Measurements from ENCODE around the gene ACVRL1. TPM values are rescaled to one million over a fixed set of nuclear protein-coding genes. Genes with fewer than 3 reads are reported as not detected.

The ACVRL1 gene
- total and polyA plus RNA-seq, 4 donors, result 3.1 to 7.9 (median 6.1) TPM

DNA sequence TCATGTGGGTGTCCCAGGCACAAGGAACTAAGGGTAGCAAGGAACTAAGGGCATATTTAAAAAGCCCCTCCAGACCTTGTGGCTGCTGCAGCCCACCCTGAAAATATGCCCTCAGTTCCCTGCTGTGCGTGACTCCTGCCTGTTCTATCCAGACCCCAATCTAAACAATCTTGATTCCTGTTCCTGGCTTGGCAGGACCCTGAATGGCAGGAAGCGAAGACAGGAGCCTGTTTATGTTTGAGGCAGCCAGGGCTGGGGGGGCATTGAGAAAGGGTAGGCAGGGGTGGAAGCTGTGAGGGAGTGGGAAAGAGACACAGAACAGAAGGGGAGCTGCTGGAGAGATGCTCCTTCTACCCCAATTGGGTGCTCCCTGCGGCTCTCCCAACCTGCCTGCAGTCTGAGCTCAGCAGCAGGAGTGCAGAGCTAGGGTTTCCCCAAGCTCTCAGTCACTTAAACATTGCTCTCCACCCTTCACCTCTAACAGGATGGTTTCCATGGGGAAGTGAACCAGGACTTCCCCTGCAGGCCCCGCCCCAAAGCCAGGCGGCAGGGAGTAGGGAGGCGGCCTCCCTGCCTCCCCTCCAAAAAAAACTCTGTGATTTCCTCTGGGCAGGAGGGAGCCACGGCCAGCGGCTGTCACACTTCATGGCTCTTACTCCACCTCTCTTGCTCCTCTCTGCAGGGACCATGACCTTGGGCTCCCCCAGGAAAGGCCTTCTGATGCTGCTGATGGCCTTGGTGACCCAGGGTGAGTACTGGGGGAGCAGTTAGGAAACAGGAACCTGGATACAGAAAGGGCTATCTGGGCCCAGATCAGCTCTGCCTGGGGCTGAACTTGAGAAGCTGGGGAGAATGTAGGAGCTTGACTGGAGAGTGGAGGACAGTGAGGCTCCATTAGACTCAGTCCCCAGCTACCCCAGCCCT lies 4.7 kb downstream of the ACVRL1 start:
- Histone ChIP-seq H3K36me3 (ENCODE audit: control insufficient read depth in 4 of 4, insufficient read depth in 3 of 4, low read depth in 1 of 4, low read length in 3 of 4) (no peaks in the 10 kb centered on the region), H3K9ac (ENCODE audit: low read depth in 1 of 2, low read length in 2 of 2) (no peak overlapping the region), H3K27ac (ENCODE audit: low read depth in 1 of 2, low read length in 2 of 2) (no peak overlapping the region), H3K27me3 (ENCODE audit: control insufficient read depth in 4 of 4, insufficient read depth in 4 of 4, low read length in 3 of 4) (no peaks in the 10 kb centered on the region), H3K4me3 (ENCODE audit: low read depth in 1 of 3, low read length in 3 of 3) (no peak overlapping the region), H3K9me3 (ENCODE audit: control insufficient read depth in 4 of 4, low read length in 3 of 4) (no peaks in the 10 kb centered on the region), H3K4me1 (ENCODE audit: control insufficient read depth in 4 of 4, insufficient read depth in 4 of 4, low read length in 3 of 4) (peaks cover 4 to 13% (median 7%) of the 10 kb centered on the region in 4 donors)
- no peak for TF ChIP-seq RXRA (IDR thresholded peaks at IDR 0.05)
- TF ChIP-seq RAD21 (IDR thresholded peaks at IDR 0.05), result no peak
- TF ChIP-seq NR2F2 (IDR thresholded peaks at IDR 0.05), result peak; percentile 83
- TF ChIP-seq EGR1 (IDR thresholded peaks at IDR 0.05; ENCODE audit: low read depth in 2 of 2), result no peak
- WGBS, result 73% methylated on average over 8 of the region's 8 CpGs
- no peak for DNase-seq (ENCODE audit: low spot score)

DNA sequence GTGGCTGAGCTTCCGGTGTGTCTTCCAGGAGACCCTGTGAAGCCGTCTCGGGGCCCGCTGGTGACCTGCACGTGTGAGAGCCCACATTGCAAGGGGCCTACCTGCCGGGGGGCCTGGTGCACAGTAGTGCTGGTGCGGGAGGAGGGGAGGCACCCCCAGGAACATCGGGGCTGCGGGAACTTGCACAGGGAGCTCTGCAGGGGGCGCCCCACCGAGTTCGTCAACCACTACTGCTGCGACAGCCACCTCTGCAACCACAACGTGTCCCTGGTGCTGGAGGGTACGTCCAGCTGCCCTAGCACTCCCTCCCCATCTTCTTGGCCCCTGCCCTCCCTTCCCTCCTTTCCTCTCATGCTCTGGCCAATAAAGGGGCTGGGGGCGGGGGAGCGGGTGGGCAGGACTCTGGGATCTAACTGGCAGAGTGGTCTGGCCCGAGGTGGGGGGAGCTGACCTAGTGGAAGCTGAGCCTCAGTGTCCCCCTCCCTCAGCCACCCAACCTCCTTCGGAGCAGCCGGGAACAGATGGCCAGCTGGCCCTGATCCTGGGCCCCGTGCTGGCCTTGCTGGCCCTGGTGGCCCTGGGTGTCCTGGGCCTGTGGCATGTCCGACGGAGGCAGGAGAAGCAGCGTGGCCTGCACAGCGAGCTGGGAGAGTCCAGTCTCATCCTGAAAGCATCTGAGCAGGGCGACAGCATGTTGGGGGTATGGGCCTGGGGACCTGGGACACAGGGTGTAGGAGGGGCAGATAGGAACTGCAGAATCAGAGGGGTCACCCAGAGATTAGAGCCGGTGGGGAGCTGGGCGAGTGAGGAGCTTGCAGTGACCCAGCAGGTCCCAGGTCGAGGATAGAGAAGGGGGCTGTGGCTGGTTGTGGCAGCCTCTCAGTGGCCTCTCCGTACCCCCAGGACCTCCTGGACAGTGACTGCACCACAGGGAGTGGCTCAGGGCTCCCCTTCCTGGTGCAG lies 6.0 kb downstream of the ACVRL1 start:
- Histone ChIP-seq H3K4me1 (ENCODE audit: control insufficient read depth in 4 of 4, insufficient read depth in 4 of 4, low read length in 3 of 4) (peaks cover 2 to 13% (median 5%) of the 10 kb centered on the region in 4 donors), H3K27ac (ENCODE audit: low read depth in 1 of 2, low read length in 2 of 2) (no peak overlapping the region), H3K9me3 (ENCODE audit: control insufficient read depth in 4 of 4, low read length in 3 of 4) (no peaks in the 10 kb centered on the region), H3K4me3 (ENCODE audit: low read depth in 1 of 3, low read length in 3 of 3) (no peak overlapping the region), H3K36me3 (ENCODE audit: control insufficient read depth in 4 of 4, insufficient read depth in 3 of 4, low read depth in 1 of 4, low read length in 3 of 4) (no peaks in the 10 kb centered on the region), H3K27me3 (ENCODE audit: control insufficient read depth in 4 of 4, insufficient read depth in 4 of 4, low read length in 3 of 4) (no peaks in the 10 kb centered on the region), H3K9ac (ENCODE audit: low read depth in 1 of 2, low read length in 2 of 2) (no peak overlapping the region)
- DNase-seq (ENCODE audit: low spot score), result no peak
- 87% methylated on average over 30 of the region's 30 CpGs for WGBS
- TF ChIP-seq HNF4A (conservative IDR thresholded peaks at IDR 0.05), result no peak

DNA sequence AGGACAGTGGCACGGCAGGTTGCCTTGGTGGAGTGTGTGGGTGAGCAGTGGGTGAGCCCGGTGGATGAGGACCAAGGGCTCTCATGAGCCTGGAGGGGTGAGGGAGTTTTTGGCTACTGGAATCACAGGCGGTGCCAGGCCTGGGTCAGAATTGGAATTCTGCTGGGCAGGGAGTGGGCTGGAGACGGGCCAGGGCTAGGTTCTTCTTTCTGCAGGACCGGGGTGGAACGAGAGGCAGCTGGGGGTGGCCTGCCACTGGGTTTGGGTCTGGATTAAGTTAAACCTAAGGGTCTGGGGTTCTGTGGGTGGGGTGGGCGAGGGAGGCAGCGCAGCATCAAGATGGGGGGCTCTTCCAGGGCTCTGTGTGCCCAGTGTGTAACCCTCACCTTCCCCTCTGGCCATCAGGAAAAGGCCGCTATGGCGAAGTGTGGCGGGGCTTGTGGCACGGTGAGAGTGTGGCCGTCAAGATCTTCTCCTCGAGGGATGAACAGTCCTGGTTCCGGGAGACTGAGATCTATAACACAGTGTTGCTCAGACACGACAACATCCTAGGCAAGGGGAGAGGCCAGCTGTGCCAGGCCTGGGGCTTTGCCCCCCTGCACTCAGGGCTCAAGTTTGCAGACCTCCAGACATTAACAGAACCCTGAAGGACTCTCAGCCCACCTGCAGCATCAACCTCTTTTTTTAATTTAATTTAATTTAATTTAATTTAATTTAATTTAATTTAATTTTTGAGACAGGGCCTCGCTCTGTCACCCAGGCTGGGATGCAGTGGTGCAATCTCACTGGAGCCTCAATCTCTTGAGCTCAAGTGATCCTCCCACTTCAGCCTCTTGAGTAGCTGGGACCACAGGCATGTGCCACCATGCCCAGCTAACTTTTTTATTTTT lies 7.0 kb downstream of the ACVRL1 start:
- H3K9ac ChIP-seq (ENCODE audit: low read depth in 1 of 2, low read length in 2 of 2), result no peak overlapping the region
- no peak overlapping the region for H3K27ac ChIP-seq (ENCODE audit: low read depth in 1 of 2, low read length in 2 of 2)
- peaks cover 6 to 12% (median 8%) of the 10 kb centered on the region in 4 donors for H3K4me1 ChIP-seq (ENCODE audit: control insufficient read depth in 4 of 4, insufficient read depth in 4 of 4, low read length in 3 of 4)
- no peak for DNase-seq (ENCODE audit: low spot score)
- H3K36me3 ChIP-seq (ENCODE audit: control insufficient read depth in 4 of 4, insufficient read depth in 3 of 4, low read depth in 1 of 4, low read length in 3 of 4), result no peaks in the 10 kb centered on the region
- 87% methylated on average over 17 of the region's 17 CpGs for WGBS
- no peaks in the 10 kb centered on the region for H3K27me3 ChIP-seq (ENCODE audit: control insufficient read depth in 4 of 4, insufficient read depth in 4 of 4, low read length in 3 of 4)
- H3K4me3 ChIP-seq (ENCODE audit: low read depth in 1 of 3, low read length in 3 of 3), result no peak overlapping the region
- TF ChIP-seq, protein P1, sequence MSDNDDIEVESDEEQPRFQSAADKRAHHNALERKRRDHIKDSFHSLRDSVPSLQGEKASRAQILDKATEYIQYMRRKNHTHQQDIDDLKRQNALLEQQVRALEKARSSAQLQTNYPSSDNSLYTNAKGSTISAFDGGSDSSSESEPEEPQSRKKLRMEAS (IDR thresholded peaks at IDR 0.05), result no peak
- no peaks in the 10 kb centered on the region for H3K9me3 ChIP-seq (ENCODE audit: control insufficient read depth in 4 of 4, low read length in 3 of 4)

DNA sequence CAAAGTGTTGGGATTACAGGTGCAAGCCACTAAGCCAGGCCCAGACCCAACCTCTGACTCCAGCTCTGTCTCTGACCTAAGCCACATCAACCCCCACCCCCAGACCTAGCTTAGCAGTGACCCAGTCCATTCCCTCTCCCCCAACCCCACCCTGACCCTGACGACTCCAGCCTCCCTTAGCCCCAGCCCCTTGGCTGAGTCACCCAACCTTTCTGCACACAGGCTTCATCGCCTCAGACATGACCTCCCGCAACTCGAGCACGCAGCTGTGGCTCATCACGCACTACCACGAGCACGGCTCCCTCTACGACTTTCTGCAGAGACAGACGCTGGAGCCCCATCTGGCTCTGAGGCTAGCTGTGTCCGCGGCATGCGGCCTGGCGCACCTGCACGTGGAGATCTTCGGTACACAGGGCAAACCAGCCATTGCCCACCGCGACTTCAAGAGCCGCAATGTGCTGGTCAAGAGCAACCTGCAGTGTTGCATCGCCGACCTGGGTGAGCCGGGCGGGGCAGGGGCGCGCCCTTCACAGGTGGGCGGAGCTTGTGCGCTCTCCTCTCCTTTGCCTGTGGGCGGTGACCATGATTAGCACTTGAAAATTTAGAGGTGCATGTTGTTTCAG lies 7.8 kb downstream of the ACVRL1 start:
- no peak overlapping the region for H3K9ac ChIP-seq (ENCODE audit: low read depth in 1 of 2, low read length in 2 of 2)
- no peaks in the 10 kb centered on the region for H3K9me3 ChIP-seq (ENCODE audit: control insufficient read depth in 4 of 4, low read length in 3 of 4)
- peaks cover 6 to 12% (median 8%) of the 10 kb centered on the region in 4 donors for H3K4me1 ChIP-seq (ENCODE audit: control insufficient read depth in 4 of 4, insufficient read depth in 4 of 4, low read length in 3 of 4)
- no peaks in the 10 kb centered on the region for H3K27me3 ChIP-seq (ENCODE audit: control insufficient read depth in 4 of 4, insufficient read depth in 4 of 4, low read length in 3 of 4)
- no peak for DNase-seq (ENCODE audit: low spot score)
- 89% methylated on average over 28 of the region's 28 CpGs for WGBS
- H3K4me3 ChIP-seq (ENCODE audit: low read depth in 1 of 3, low read length in 3 of 3), result no peak overlapping the region
- no peaks in the 10 kb centered on the region for H3K36me3 ChIP-seq (ENCODE audit: control insufficient read depth in 4 of 4, insufficient read depth in 3 of 4, low read depth in 1 of 4, low read length in 3 of 4)
- H3K27ac ChIP-seq (ENCODE audit: low read depth in 1 of 2, low read length in 2 of 2), result no peak overlapping the region
- TF ChIP-seq EGR1 (IDR thresholded peaks at IDR 0.05; ENCODE audit: low read depth in 2 of 2) (no peak), FOXA1 (IDR thresholded peaks at IDR 0.05) (no peak)

Data from liver (tissue), 9 donors.